Fibroblast of lung (primary cell): ENCODE data around the gene VANGL2. TPM values are rescaled to one million over a fixed set of nuclear protein-coding genes. Genes with fewer than 3 reads are reported as not detected.
A peak's percentile ranks its signal among the peaks of the same experiment; 100 is the strongest.

ENCODE experiments used
- DNase-seq, 2 donors: peaks; one replicate each; pipeline versions ENCODE4 v3.0.0 to v3.0.0-alpha.2; 2010; ENCODE audit warnings: low read depth in 2 of 2
- H2AFZ ChIP-seq: 2 replicates; pipeline ENCODE4 v1.5.1; 2012; ENCODE audit warnings: low read length, control low read depth, inconsistent platforms
- H3K27ac ChIP-seq: 2 replicates; pipeline ENCODE4 v1.5.1; 2011; ENCODE audit warnings: low read length, control low read depth; ENCODE audit not compliant: insufficient read depth
- H3K27me3 ChIP-seq: 2 replicates; pipeline ENCODE4 v1.5.1; 2011; ENCODE audit warnings: mild to moderate bottlenecking, low read length; ENCODE audit not compliant: control insufficient read depth, insufficient read depth
- H3K36me3 ChIP-seq: 2 replicates; pipeline ENCODE4 v1.5.1; 2011; ENCODE audit warnings: low read length; ENCODE audit not compliant: control insufficient read depth, insufficient read depth
- H3K4me1 ChIP-seq: 2 replicates; pipeline ENCODE4 v1.5.1; 2011; ENCODE audit warnings: low read length; ENCODE audit not compliant: control insufficient read depth, insufficient read depth; ENCODE audit errors: extremely low read depth
- H3K4me2 ChIP-seq: 2 replicates; pipeline ENCODE4 v1.5.1; 2011; ENCODE audit warnings: low read length, control low read depth; ENCODE audit not compliant: insufficient read depth; ENCODE audit errors: extremely low read depth
- H3K4me3 ChIP-seq, 4 experiments: fragments of 200-600 bp in 1 of 4; sonication (generic) in 1 of 4; replicated peaks in 1 of 4; 2 replicates each; pipeline ENCODE4 v1.5.1; 2011 to 2016; ENCODE audit warnings: low read length in 4 of 4, low read depth in 3 of 4, mild to moderate bottlenecking in 3 of 4, control low read depth in 2 of 4, inconsistent platforms in 1 of 4, mixed read lengths in 1 of 4; ENCODE audit not compliant: insufficient read depth in 1 of 4; ENCODE audit errors: control extremely low read depth in 1 of 4
- H3K79me2 ChIP-seq: 2 replicates; pipeline ENCODE4 v1.5.1; 2012; ENCODE audit warnings: mild to moderate bottlenecking, low read length, inconsistent platforms; ENCODE audit not compliant: control insufficient read depth, insufficient read depth
- H3K9ac ChIP-seq: 2 replicates; pipeline ENCODE4 v1.5.1; 2011; ENCODE audit warnings: mild to moderate bottlenecking, low read length, control low read depth; ENCODE audit not compliant: insufficient read depth
- H3K9me3 ChIP-seq: 2 replicates; pipeline ENCODE4 v1.5.1; 2012; ENCODE audit warnings: low read depth, low read length; ENCODE audit not compliant: control insufficient read depth, insufficient read depth
- H4K20me1 ChIP-seq: 2 replicates; pipeline ENCODE4 v1.5.1; 2011; ENCODE audit warnings: low read length; ENCODE audit not compliant: control insufficient read depth, insufficient read depth; ENCODE audit errors: extremely low read depth
- EZH2 ChIP-seq: IDR thresholded peaks from 2 replicates; pipeline ENCODE4 v1.5.1; 2012; ENCODE audit warnings: low read length, control low read depth, mild to moderate bottlenecking; ENCODE audit errors: missing control alignments
- polyA plus RNA-seq, 2 donors: library from polyadenylated mRNA; depleted of rRNA in 1 of 2; stranded (reverse) in 1 of 2; unstranded in 1 of 2; fragments of >200 nt; gene quantifications; 2 replicates each; pipeline ENCODE4 v1.2.1, GENCODE V29; 2011 to 2012; ENCODE audit warnings: missing spikeins in 1 of 2
- total RNA-seq: library from RNA; depleted of rRNA; stranded (reverse); fragments of >200 nt; gene quantifications from 2 replicates; pipeline ENCODE4 v1.2.1, GENCODE V29; 2014
- TF ChIP-seq, protein P1 (sequence below), 2 donors: IDR thresholded peaks in 1 of 2; conservative IDR thresholded peaks in 1 of 2; 1 replicate in 1 of 2; 2 replicates in 1 of 2; pipeline ENCODE4 v1.5.1; 2011 to 2012; ENCODE audit warnings: low read length in 2 of 2, control low read depth in 1 of 2, inconsistent platforms in 1 of 2, low read depth in 1 of 2, mild to moderate bottlenecking in 1 of 2

The VANGL2 gene
- total and polyA plus RNA-seq, 2 donors (not counting 1 experiment from before 2014, with no cell fraction given), result 0.01 TPM; not detected in 1

DNA sequence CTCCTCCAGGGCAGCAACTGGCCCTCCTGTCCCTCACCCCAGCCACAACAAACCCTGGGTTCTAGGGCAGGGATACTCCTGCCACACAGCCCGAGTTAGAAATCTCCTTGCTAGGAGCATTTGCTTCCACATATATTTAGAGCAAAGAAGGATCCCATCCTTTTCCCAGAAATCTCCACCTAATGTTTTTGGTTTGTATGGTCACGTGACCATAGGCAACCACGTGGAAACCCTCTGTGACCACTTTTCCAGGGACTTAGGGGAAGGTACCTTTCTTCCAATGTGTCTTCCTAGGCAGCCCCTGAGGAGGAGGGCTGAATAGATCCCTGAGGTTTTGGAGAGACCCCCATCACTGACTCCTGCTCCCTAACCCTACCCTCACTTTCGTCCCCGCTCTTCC, 25.5 kb downstream of the VANGL2 start:
- no peaks in the 10 kb centered on the region for H3K4me1 ChIP-seq
- no peaks in the 10 kb centered on the region for H3K36me3 ChIP-seq
- H3K4me3 ChIP-seq, result no peak overlapping the region
- TF ChIP-seq, protein P1, sequence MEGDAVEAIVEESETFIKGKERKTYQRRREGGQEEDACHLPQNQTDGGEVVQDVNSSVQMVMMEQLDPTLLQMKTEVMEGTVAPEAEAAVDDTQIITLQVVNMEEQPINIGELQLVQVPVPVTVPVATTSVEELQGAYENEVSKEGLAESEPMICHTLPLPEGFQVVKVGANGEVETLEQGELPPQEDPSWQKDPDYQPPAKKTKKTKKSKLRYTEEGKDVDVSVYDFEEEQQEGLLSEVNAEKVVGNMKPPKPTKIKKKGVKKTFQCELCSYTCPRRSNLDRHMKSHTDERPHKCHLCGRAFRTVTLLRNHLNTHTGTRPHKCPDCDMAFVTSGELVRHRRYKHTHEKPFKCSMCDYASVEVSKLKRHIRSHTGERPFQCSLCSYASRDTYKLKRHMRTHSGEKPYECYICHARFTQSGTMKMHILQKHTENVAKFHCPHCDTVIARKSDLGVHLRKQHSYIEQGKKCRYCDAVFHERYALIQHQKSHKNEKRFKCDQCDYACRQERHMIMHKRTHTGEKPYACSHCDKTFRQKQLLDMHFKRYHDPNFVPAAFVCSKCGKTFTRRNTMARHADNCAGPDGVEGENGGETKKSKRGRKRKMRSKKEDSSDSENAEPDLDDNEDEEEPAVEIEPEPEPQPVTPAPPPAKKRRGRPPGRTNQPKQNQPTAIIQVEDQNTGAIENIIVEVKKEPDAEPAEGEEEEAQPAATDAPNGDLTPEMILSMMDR (conservative IDR thresholded peaks at IDR 0.05 in 1 of 2, IDR thresholded peaks at IDR 0.05 in 1 of 2; ENCODE audit: low read depth in 1 of 2, low read length in 2 of 2), result no peak
- TF ChIP-seq EZH2, result no peak
- H4K20me1 ChIP-seq, result no peaks in the 10 kb centered on the region
- no peak for DNase-seq
- H3K9ac ChIP-seq, result no peak overlapping the region
- no peak overlapping the region for H3K4me2 ChIP-seq
- H3K27ac ChIP-seq, result no peak overlapping the region
- no peaks in the 10 kb centered on the region for H3K79me2 ChIP-seq
- no peaks in the 10 kb centered on the region for H3K9me3 ChIP-seq
- no peaks in the 10 kb centered on the region for H3K27me3 ChIP-seq
- no peak overlapping the region for H2AFZ ChIP-seq

DNA sequence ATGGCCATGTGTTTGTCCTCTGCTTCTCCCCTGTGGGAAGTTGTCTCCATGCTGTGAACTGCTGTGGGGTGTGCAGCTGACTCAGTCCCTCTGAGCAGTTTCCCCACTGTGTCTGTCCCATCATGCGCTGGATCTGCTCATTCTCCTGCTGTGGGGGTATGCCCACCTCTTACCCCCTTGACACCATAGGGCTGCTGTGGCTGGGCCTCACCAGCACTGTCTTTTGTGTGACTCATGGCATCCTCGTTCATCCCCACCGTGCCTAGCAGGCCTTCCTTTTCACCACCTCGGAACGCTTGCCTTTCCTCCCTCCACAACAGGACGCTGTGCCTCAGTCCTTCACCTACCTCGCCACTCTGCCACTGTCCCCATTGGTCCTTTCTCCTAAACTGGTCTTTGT, 27.3 kb downstream of the VANGL2 start:
- Histone ChIP-seq H3K4me1 (no peaks in the 10 kb centered on the region), H4K20me1 (no peaks in the 10 kb centered on the region), H2AFZ (no peak overlapping the region), H3K9me3 (no peaks in the 10 kb centered on the region), H3K79me2 (no peaks in the 10 kb centered on the region), H3K27me3 (no peaks in the 10 kb centered on the region), H3K4me3 (no peak overlapping the region), H3K27ac (no peak overlapping the region), H3K4me2 (no peak overlapping the region), H3K9ac (no peak overlapping the region), H3K36me3 (no peaks in the 10 kb centered on the region)
- no peak for DNase-seq
- TF ChIP-seq, protein P1 (conservative IDR thresholded peaks at IDR 0.05 in 1 of 2, IDR thresholded peaks at IDR 0.05 in 1 of 2; ENCODE audit: low read depth in 1 of 2, low read length in 2 of 2), result no peak
- no peak for TF ChIP-seq EZH2

DNA sequence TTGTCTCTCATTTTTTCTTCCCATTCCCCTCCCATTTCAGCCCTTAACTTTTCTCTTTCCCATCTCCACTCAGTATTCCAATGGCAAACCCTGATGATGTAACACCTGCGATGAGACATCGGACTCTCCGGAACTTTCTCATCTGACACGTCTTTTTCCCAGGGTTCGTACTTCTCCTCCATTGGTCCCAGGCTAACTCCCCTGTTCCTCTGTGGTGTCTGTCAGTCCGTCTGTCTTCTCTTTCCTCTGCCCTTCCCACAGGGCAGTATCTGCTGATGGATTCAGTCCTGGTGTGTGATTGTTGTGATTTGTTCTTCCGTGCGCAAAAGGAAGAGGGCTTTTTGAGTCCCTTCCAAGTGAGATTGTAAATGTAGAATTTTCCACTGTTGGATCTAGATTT, 27.7 kb downstream of the VANGL2 start:
- Histone ChIP-seq H3K27me3 (no peaks in the 10 kb centered on the region), H3K36me3 (no peaks in the 10 kb centered on the region), H3K79me2 (no peaks in the 10 kb centered on the region), H3K4me2 (no peak overlapping the region), H3K4me1 (no peaks in the 10 kb centered on the region), H3K4me3 (no peak overlapping the region), H3K9me3 (no peaks in the 10 kb centered on the region), H3K27ac (no peak overlapping the region), H4K20me1 (no peaks in the 10 kb centered on the region), H2AFZ (no peak overlapping the region), H3K9ac (no peak overlapping the region)
- peak in 1 of 2 donors; percentile 14 for DNase-seq
- TF ChIP-seq, protein P1 (conservative IDR thresholded peaks at IDR 0.05 in 1 of 2, IDR thresholded peaks at IDR 0.05 in 1 of 2; ENCODE audit: low read depth in 1 of 2, low read length in 2 of 2), result no peak
- no peak for TF ChIP-seq EZH2
